HG02642 (cell line): ENCODE measurements around the gene OTOA.
"Not testable (repeated sequence)": the region's sequence is repeated elsewhere in the genome, so short reads cannot be mapped to it uniquely, and the experiment has no call there.

Experiments used
- ATAC-seq: cut with Tn5 transposase; IDR thresholded peaks from one replicate; pipeline ENCODE4 v1.9.1; 2021; ENCODE audit warnings: mild to moderate bottlenecking; ENCODE audit not compliant: unreplicated experiment, poor library complexity

OTOA gene

DNA sequence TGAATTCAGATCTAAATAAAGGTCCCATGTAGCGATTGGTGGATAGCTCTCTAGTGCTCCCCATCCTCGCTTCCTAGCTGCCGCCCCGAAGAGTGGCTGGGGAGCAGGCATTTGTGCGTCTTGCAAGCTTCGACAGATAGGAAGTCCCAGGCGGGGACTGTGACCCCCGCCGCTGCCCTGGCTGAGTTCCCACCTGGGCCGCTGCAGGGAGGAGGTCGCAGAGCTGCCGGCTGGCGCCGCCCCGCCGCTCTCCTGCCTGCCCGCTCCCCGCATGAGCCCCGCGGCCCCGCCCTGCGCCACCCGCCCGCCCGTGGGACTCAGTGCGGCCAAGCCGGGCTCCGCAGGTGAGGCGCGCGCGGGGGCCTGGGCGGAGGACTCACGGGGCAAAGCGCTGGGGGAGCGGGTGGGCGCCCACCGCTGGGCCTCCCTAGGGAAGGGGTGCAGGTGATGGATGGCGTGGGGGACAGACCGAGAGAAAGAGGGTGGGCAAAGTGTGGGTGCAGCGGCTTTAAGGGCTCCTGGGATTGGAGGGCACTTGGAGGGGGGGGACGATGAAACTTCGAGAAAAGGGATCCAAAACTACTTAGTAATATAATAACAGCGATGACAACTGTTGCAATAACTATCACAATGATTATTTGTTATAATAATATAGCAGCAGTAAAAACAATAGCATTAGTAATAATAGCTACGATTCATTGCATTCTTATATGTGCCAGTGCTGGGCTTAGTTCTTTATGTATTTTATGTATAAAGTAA, at the start of gene OTOA:
Gene OTOA, plus strand, starts transcription at position 80 of the 759 bp plus-strand sequence. CDS start 14,547 bp downstream, outside the sequence.
- ATAC-seq, result no peak

DNA sequence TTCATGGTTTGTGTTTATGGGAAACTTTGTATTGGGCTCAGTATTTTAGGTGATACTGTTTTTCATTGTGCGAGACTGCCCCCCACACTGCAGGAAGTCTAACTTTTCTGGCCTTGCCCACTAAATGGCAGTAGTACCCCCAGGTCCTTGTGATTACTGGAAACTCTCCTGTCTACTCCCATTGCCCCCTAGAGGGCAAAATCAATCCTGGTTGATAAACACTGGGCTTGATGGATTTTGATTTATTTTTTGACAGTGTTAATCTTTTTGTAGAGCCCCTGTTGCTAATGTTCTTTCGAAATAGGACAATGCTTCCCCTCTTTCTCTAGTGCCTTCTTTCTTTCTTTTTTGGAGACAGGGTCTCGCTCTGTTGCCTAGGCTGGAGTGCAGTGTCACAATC, 48.9 kb upstream of the OTOA start:
- no peak for ATAC-seq

DNA sequence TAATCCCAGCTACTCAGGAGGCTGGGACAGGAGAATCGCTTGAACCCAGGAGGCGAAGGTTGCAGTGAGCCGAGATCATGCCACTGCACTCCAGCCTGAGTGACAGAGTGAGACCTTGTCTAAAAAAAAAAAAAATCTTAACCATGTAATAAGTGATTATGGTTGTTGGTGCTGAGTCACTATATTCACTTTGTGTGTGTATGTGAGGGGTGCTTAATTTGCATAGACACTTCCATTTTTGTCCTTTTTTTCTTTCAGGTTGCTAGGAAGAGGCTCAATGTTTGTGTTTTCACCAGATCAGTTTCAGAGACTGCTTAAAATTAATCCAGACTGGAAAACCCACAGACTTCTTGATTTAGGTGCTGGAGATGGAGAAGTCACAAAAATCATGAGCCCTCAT, 46.2 kb upstream of the OTOA start:
- ATAC-seq, result no peak

DNA sequence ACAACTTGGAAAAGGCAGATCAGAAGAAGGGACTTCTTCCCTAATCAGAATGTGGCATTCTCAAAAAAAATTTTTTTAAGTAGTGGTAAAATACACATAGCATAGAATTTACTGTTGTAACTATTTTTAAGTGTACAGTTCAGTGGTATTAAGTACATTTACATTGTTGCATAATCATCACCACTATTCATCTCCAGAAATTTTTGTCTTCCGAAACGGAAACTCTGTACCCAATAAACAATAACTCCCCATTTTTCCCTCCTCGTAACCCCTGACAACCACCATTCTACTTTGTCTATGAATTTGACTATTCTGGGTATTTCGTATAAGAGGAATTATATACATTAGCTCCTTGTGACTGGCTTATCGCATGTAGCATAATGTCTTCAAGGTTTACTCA, 45.5 kb upstream of the OTOA start:
- ATAC-seq, result no peak

DNA sequence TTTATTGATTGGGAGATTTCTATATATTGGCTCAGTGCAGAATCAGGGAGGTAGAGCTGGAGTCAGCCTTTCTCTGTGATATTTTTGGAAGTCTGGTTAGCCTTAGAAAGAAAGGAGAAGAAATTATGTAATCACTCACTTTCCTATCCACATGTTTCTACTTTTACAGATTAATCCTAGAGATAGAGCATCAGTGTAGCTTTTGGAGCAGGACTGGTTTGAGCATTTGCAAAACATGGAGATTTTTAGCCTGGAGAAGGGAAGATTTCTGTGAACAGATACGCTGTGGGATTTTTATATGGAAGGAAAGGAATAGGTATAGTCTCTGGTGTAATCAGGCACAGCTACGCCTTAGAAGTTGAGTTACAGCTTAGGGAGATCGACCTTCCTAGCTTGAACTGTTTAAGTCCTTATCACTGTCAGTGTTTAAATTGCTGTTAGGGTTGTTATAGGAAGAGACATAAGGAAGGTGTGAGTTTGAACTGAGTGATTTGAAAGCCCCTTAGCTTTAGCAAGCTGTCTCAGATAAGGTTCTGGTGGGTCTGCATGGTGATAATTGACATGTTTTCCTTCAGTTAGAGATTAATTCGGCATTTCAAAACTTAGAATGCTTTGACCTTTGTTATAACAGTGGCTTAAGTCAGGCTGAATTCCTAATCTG, 43.9 kb upstream of the OTOA start:
- no peak for ATAC-seq

DNA sequence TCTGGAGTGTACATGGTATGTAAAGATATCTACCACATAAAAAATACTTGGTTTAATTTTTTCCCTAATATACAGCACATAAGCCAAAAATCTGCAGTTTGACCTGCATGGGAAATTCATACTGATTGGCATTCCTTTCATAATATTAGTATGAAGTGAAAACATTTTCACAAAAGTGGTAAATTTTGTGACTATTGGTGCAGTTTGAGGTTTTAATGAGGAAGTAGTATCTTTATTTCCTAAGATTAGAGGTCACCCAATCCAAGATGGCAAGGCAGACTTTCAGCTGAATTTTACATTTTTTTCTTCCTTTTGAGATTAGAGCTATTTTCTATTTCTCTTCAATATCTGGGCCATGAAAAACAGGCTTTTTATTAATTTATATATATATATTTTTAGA, 43.2 kb upstream of the OTOA start:
- no peak for ATAC-seq

DNA sequence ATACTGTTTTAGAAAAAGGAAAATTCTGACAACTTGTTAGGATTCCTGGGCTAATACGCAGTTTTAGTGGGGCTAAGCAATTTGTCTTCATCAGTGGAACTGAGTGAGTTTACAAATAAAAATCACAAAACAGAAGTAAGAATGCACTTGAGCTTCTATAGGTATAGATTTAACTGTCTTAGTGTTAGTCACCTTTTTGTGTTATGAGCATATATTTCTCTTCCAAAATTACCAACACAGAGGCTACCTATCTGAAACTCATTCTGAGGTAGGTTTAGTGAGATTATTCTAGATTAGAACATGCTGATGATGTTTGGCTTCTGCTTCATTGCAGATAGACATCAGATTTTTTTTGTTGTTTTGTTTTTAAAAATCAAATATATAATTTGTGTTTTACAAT, 41.2 kb upstream of the OTOA start:
- no peak for ATAC-seq

DNA sequence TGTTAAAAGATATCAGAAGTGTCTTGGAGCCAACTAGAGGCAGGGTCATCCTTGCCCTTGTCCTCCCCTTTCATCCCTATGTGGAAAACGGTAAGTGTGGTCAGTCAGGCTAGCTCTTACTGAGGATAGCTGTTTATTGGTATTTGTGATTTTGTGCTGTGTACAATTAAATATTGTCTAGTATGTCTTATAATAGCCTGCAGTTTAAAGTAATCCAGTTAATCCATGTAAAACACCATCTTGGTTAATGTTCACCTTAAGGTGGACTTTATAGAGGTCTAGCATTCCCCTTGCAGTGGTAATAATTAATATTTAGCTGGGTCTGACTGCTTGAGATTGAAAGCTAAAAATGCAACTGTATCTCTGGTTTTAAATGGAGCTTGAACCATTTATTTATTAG, 38.7 kb upstream of the OTOA start:
- no peak for ATAC-seq

DNA sequence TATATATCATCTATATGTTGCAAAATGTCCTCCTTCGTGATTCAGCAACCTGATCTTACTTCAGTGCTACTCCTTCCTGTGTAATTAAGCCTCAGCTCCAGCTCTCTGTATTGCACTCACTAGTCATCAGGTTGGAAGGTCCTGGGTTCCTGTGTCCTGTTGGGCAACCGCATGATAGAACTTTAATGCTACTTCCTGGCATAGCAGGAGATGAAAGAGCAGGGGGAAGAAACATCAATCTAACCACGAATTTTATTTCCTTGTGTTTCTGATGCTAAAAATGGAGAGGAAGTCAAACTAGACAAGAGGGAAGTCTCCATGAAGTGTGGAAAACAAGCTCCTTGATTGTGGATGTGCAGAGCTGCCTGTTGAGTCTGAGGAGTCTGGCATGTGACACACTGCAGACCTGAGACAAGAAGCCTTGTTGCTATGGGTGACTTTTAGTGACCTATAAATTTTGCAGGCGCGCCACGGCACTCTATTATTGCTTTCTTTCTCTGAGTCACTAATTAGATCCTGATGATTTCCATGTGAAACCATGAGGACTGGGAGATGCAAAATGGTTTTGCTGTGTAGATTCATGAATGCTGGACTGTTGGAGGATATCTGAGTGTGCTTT, 37.0 kb upstream of the OTOA start:
- ATAC-seq, result no peak

DNA sequence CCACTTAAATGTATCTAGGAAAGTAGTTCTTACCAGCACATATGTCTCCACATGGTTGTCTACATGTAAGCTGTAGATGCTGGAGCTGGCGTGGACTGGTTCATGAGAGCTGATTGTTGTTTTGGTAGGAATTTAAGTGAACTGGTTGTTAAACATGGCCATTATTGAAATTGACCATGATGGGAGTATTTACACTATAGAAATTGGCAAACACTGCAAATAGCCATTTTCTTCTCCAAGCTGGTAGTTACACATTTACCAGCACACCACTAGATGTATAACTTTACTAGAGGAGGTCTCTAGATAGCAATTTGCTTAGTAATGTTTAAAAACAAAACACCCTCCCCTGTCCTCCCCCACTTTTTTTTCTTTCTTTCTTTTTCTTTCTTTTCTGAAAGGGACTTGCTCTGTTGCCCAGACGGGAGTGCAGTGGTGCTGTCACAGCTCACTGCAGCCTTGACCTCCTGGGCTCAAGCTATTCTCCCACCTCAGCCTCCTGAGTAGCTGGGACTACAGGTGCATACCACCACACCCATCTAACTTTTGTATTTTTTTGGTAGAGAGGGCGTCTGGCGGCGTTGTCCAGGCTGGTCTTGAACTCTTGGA, 35.5 kb upstream of the OTOA start:
- no peak for ATAC-seq

DNA sequence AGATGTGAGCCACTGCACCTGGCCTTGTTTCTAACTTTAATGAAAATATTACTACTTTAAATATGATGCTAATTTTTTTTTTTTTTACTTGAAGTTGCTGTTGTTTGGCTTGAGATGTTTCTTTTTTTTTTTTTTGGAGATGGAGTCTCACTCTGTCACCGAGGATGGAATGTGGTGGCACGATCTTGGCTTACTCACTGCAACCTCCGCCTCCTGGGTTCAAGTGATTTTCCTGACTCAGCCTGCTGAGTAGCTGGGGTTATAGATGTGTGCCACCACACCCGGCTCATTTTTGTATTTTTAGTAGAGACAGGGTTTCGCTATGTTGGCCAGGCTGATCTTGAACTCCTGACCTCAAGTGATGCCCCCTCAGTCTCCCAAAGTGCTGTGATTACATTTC, 35.0 kb upstream of the OTOA start:
- ATAC-seq, result no peak

DNA sequence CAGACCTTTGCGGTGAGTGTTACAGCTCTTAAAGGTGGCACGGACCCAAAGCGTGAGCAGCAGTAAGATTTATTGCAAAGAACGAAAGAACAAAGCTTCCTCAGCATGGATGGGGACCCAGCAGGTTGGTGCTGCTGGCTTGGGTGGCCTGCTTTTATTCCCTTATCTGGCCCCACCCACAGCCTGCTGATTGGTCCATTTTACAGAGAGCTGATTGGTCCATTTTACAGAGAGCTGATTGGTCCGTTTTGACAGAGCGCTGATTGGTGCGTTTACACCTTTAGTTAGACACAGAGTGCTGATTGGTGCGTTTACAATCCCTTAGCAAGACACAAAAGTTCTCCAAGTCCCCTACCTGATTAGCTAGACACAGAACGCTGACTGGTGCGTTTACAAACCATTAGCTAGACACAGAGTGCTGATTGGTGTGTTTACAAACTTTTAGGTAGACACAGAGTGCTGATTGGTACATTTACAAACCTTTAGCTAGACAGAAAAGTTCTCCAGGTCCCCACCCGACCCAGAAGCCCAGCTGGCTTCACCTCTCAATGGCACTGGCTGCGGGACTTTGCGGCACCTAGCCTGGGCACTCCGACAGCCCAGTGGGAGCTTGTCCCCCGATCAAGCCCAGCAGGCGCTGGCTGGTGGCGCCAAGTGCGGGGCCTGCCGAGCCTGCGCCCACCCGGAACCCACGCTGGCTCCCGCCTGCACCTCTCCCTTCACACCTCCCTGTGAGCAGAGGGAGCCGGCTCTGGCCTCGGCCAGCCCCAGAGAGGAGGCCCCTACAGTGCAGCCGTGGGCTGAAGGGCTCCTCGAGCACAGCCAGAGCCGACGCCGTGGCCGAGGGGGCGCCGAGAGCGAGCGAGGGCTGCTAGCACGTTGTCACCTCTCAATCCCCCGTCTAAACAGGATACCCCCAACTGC, 33.9 kb upstream of the OTOA start:
- ATAC-seq, result not testable (repeated sequence)

DNA sequence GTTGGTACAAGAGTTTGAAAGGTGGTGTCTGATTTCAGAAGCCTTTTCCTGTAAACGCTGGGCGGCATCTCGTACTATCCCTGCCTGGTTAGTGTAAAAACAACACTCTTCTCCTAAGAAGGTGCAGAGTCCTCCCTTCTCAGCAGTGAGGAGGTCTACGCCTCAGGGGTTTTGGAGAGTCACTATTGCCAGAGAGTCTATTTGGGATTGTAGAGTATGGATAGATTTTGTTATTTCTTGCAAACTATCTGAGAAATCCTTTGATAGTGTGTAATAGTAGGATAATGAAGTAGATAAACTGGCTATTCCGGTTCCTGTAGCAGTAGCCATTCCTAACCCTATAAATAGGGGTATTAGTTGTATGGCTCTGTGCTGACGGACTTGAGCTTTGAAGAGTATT, 32.9 kb upstream of the OTOA start:
- not testable (repeated sequence) for ATAC-seq

DNA sequence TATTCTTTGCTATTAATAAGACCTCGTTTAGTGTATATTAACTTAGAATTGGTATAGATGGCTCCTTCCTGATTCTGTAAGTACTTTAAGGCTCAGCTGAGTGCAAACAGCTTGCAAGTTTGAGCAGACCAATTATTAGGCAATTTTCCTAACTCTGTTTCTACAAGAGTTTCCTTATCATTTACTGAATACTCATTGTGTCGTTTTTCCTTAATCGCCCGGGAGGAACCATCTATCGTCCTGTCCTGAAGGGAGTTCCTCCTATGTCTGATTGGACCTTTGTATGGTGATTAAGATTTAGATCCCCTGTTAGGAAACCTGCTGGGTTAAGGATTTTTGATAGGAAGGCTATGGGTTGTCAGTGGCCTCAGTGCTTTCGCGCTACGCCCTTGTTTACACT, 32.4 kb upstream of the OTOA start:
- ATAC-seq, result not testable (repeated sequence)

DNA sequence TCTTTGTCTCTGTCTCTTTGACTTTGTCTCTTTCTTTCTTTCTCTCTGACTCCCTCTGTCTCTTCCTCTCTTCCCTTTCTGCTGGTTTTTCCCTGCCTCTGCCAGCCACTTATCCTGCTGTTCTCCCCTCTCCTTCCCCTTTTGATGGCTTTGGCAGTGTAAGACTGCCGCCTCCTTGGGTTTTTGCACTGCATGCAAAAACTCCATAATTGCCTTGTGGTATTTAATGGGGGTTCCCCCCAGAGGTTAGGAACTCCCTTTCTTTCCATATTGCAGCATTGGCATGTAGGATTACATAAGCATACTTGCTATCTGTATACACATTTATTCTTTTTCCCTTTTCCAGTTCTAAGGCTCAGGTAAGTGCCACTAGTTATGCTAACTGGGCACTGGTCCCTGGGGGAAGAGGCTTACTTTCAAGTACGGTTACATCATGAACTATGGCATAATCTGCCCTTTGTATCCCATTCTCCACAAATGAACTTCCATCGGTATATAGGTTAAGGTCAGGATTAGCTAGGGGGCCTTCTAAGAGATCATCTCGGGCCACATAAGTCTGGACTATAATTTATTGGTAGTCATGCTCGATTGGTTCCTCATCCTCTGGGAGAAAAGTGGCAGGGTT, 31.7 kb upstream of the OTOA start:
- not testable (repeated sequence) for ATAC-seq

DNA sequence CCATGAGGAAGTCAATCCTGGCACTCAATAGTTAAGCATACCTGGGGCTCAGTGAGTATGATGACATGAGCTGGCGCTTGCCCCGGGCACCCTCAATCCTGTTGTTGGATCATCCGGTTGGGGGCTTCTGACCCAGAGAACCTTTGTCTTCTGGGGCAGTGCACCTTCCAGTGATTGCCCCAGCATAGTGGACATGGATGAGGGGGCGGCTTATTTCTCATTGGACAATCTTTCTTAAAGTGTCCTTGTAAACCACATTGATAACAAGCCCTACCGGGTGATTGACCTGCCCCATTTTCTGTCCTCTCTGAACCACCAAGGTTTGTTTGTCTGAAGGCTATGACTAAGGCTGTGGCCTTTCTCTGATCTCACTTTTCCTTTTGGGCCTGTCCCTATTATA, 29.6 kb upstream of the OTOA start:
- ATAC-seq, result no peak

DNA sequence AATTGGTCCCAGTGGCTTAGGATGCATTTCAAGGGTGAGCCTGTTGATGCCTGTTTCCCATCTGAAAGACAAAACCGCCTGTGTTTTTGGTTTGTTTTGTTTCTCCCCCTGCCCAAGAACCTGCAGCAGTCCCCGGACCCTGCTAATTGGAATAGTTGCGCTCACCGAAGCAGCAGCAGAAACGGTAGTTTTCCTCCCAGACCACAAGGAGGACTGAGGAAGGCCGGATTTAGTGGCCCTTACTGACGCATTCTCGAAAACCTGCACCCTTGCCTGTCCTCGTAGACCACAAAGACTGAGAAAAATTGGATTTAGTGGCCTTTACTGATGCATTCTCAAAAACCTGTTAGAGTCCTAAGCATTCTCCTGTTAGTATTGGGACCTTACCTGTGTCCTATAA, 28.1 kb upstream of the OTOA start:
- not testable (repeated sequence) for ATAC-seq

DNA sequence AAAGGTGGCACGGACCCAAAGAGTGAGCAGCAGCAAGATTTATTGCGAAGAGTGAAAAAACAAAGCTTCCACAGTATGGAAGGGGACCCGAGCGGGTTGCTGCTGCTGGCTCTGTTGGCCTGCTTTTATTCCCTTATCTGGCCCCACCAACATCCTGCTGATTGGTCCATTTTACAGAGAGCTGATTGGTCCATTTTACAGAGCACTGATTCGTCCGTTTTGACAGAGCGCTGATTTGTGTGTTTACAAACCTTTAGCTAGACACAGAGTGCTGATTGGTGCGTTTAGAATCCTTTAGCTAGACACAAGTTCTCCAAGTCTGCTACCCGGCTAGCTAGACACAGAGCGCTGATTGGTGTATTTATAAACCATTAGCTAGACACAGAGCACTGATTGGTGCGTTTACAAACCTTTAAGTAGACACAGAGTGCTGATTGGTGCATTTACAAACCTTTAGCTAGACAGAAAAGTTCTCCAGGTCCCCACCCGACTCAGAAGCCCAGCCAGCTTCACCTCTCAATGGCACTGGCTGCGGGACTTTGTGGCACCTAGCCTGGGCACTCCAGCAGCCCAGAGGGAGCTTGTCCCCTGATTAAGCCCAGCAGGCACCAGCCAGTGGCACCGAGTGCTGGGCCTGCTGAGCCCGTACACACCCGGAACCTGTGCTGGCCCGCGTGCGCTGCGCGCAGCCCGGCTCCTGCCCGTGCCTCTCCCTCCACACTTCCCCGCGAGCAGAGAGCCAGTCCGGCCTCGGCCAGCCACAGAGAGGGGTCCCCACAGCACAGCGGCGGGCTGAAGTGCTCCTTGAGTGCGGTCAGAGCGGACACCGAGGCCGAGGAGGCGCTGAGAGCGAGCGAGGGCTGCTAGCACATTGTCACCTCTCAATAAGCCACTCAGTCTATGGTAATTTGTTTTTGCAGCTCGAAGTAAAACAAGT, 26.5 kb upstream of the OTOA start:
- ATAC-seq, result no peak

DNA sequence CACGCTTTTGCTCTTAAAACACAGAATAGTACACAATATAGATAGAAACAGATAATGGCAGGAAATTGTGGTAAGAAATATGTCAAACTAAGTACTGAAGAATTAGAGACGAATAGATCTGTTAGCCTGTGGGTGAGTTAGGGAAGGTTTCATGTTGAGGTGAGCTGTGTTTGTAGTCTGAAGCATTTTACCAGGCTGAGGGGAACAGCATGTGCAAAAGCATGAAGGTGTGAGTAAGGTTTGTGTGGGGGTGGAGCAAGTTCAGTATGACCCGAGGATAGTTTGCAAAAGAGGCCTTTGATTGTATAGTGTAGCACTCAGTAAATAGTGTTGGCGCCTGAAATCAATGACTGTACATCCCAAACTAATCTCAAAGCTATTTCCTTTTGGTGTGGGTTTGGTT, 25.2 kb upstream of the OTOA start:
- ATAC-seq, result no peak
